KBM-7 (cell line): Measurements from ENCODE around the gene CACNA1H.

Experiments used
- DNase-seq: peaks from one replicate; pipeline ENCODE4 v3.0.0-alpha.2; 2015
- in situ Hi-C: fragments of 300-500 bp; cut with MboI; formaldehyde crosslinking; loops from 2 replicates; pipeline ENCODE4 v1.14.3; 2020; ENCODE audit warnings: low sequenced_read_pairs, low pct_unique_long_range_greater_than_20kb, mixed read lengths

CACNA1H gene

DNA sequence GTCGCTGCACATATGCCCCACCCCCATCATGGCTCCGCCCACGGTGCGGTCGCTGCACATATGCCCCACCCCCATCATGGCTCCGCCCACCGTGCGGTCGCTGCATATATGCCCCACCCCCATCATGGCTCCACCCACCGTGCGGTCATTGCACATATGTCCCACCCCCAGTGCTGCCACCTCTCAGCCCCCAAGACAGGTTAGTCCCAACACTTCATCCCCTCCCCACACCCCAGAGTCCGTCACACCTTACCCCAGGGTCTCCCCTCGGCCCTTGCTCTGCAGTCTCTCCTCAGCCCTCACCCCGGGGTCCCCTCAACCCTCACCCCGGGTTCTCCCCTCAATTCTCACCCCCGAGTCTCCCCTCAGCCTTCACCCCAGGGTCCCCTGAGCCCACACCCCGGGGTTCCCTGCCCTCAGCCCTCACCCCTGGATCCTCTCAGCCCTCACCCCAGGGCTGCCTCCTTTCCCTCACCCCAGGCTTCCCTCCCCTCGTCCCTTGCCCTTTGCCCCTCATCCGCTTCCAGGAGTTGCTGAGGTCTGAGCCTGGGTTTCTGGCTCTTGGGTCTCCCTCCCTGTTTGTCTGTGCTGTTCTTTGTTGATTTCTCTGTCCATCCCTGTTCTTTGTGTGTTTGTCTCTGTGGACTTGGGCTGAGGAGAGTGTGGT lies 46.6 kb downstream of the CACNA1H start:
- no peak for DNase-seq
- in situ Hi-C loops = no loop called here

DNA sequence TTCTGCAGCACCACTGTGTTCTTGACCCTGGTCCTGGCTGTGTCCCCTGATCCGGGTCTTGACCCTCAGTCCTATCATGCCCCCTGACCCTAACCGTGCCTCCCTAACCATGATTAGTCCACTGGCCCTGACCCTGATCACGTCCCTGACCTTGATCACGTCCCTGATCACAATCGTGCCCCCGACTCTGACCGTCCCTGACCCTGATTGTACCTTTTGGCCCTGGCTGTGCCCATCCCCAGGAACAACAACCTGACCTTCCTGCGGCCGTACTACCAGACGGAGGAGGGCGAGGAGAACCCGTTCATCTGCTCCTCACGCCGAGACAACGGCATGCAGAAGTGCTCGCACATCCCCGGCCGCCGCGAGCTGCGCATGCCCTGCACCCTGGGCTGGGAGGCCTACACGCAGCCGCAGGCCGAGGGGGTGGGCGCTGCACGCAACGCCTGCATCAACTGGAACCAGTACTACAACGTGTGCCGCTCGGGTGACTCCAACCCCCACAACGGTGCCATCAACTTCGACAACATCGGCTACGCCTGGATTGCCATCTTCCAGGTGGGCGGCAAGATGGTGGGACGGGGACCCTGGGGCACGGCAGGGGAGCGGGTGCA lies 47.2 kb downstream of the CACNA1H start:
- in situ Hi-C loops = no loop called here
- no peak for DNase-seq

GRCh38 chr16:1201444-1201843 lies 48.5 kb downstream of the CACNA1H start:
- DNase-seq = no peak
- in situ Hi-C loops = no loop called here

DNA sequence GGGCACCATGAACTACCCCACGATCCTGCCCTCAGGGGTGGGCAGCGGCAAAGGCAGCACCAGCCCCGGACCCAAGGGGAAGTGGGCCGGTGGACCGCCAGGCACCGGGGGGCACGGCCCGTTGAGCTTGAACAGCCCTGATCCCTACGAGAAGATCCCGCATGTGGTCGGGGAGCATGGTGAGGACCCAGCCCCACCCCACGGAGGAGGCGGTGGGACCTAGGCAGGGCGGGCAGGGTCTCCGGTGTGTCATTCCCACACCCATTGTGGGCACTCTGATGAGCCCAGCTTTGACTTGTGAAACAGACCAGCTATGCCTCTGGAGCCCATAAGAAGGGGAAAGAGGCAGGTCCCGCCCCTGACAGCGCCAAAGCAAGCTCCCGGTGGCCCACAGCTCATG lies 49.4 kb downstream of the CACNA1H start:
- in situ Hi-C loops = no loop called here
- no peak for DNase-seq

DNA sequence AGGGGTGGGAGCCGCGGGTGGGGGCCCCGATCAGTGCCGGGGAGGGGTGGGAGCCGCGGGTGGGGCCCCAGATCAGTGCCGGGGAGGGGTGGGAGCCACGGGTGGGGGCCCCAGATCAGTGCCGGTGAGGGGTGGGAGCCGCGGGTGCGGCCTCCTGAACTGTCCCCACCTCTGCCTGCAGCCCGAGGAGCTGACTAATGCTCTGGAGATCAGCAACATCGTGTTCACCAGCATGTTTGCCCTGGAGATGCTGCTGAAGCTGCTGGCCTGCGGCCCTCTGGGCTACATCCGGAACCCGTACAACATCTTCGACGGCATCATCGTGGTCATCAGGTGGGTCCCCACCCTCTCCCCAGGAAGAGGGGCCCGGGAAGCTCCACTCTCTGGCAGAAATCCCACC lies 52.0 kb downstream of the CACNA1H start:
- DNase-seq = no peak
- in situ Hi-C loops = no loop called here

GRCh38 chr16:1206326-1206725 lies 53.4 kb downstream of the CACNA1H start:
- in situ Hi-C loops = no loop called here
- DNase-seq = no peak

- no peak for DNase-seq
- in situ Hi-C loops = no loop called here
These were observed 53.9 kb downstream of the CACNA1H start for GRCh38 chr16:1206786-1207185.

DNA sequence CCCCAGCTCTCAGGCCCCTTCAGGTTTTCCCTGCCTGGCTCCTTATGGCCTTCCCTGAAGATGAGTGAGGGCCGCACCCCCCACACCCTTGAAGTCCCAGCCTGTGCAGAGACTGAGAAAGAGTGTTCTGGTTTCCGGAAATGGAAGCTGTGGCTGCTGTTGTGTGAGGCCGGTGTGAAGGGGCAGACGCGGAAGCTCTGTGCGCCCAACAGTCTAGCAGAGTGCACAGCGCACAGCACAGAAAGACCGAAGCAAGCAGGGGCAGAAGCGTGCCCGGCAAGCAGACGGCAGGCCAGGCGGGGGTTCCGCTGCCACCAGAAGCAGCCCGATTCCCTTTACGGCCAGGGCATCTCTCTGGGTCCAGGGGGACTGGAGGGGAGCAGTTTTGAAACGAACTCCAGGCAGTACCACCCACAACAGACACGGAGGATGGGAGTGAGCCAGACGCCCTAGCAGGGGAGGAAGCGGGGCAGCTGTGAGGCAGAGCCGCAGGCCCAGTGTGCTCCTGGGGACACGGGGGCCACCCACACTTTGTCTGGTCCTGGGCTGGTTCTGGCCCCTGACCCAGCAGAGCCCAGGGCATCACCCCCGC lies 55.4 kb downstream of the CACNA1H start:
- no peak for DNase-seq
- in situ Hi-C loops = no loop called here

DNA sequence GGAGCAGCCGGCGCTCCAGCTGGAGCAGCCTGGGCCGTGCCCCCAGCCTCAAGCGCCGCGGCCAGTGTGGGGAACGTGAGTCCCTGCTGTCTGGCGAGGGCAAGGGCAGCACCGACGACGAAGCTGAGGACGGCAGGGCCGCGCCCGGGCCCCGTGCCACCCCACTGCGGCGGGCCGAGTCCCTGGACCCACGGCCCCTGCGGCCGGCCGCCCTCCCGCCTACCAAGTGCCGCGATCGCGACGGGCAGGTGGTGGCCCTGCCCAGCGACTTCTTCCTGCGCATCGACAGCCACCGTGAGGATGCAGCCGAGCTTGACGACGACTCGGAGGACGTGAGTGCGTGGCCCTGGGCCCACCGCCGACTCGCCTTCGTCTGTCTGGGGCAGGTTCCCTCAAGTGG lies 56.2 kb downstream of the CACNA1H start:
- DNase-seq = no peak
- in situ Hi-C loops = no loop called here

GRCh38 chr16:1210461-1210860 lies 57.6 kb downstream of the CACNA1H start:
- in situ Hi-C loops = no loop called here
- DNase-seq = no peak

DNA sequence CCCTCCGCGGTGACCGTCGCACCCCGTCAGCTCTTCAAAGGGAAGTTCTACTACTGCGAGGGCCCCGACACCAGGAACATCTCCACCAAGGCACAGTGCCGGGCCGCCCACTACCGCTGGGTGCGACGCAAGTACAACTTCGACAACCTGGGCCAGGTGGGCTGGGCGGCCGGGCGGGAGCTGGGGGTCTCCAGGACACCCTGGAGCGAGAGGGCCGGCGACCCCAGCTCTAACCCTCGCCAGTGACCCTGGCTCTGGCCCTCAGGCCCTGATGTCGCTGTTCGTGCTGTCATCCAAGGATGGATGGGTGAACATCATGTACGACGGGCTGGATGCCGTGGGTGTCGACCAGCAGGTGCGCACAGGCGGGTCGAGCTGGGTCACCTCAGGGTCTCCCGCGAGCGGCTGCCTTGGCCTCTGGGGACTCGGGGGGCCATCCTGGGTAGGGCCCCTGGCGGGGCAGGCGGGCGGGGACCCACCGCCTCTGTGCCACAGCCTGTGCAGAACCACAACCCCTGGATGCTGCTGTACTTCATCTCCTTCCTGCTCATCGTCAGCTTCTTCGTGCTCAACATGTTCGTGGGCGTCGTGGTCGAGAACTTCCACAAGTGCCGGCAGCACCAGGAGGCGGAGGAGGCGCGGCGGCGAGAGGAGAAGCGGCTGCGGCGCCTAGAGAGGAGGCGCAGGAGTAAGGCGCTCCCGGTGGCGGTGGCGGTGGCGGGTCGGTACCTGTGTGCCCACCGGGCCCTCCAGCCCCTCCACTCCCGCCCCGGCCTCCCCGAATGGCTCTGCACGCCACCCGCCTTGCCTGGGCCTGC lies 58.8 kb downstream of the CACNA1H start:
- DNase-seq = no peak
- in situ Hi-C loops = no loop called here

DNA sequence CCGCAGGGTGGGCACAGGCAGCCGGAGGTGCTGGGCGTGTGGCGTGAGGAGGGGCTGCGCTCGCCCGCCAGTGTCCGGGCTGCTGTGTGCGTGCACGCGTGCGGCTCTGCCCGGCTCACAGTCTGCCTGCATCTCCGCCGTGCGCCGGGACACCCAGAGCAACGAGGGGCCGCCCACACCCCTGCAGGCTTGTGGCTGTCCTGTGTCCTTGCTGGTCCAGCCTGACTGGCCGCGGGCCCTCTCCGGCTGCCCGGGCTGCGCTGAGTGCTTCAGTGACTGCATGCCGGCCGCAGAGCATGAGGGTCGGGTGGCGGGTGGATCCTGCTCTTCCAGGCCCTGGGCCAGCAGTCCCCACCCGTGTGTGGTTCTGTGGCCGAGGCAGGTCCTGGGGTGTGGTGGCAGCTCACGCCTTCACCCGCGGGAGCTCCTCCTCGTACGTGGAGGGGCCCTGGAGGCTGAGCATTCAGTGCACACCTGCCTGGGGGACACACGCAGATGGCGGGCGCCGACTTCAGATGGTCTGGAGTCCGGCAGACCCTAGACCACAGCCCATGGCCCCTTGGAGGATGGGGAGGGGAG lies 59.8 kb downstream of the CACNA1H start:
- in situ Hi-C loops = no loop called here
- DNase-seq = no peak

DNA sequence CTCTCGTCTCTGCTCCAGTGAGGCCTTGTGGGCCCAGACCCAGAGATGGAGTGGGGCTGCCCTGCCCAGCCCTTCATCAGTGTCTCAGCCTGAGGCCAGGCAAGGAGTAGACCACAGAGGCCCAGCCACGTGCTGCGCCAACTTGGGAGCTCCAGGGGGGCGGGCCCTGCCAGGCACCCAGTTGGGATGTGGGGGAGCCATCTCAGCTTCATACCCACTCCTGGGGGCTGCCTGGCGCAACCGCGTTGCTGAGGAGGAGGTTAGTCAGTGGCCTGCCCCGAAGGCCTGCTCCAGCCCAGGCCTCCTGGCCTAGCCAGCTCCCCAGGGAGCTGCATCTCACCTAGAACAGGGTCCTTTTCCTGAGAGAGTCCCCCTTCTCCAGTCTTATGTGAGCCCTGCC lies 60.3 kb downstream of the CACNA1H start:
- in situ Hi-C loops = no loop called here

GRCh38 chr16:1213796-1214372 lies 61.0 kb downstream of the CACNA1H start:
- in situ Hi-C loops = no loop called here
- DNase-seq = no peak

More for the DNA sequence above, 60.3 kb downstream of the CACNA1H start:
- DNase-seq = no peak

DNA sequence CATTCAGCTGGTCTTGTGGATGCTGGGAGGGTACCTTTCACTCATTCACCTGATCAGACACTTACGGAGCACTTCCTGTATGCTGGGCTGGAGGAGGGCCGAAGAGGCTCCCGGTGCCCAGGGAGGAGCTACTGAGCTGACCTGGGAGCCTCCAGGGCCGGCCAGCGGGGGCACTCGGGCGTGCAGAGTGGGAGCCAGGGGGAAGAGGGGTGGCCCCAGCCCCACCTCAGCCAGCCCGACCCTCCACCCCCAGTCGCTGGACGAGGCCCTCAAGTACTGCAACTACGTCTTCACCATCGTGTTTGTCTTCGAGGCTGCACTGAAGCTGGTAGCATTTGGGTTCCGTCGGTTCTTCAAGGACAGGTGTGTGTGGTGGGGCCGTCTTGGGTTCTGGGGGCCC lies 61.8 kb downstream of the CACNA1H start:
- in situ Hi-C loops = no loop called here
- DNase-seq = no peak

DNA sequence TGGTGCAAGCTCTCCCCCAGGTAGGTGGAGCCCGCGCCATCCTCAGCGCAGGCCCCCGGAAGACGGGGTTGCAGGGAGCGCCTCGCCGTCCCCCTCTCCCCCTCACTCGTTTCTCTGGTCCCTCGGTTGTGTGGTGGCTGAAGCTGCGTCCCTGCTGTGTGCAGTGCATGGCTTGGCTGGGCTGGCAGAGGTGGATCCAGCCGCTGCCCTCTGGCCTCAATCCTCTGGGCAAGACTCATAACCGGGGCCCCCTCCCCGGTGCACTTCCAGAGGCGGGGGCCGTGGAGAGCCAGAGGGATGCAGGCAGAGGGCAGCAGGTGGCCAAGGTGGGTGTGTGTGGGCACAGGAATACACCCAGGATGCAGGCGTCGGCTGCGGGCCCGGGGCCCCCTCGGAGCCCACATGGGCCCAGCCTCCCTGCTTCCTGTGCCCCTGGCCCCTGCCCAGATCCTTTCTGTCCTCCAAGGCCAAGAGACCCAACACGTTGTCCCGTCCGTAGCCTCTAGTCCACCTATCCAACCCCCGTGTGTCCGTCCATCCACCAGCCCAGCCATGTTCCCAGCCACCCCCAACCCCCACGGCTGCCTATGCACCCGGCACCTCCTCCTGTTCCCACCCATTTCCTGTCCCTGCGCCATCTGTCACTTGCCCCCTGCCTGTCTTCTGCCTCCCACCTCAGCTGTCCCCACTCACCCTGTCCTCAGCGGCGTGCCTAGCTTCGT lies 62.8 kb downstream of the CACNA1H start:
- no peak for DNase-seq
- in situ Hi-C loops = no loop called here

DNA sequence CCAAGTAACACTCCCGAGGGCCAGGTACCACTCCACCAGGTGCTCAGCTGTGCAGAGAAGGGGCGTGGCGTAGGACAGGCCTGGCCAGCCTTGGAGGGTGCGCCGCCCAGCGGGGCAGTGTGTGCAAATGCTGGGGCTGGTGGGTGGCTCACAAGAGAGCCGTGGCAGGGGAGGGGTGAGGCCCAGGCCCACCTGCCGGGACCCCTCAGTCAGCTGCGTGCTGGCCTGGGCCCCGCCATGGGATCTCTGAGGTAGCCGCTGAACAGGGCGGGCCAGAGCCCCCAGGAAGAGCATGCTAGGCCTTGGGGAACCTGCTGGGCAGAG lies 63.4 kb downstream of the CACNA1H start:
- in situ Hi-C loops = no loop called here

GRCh38 chr16:1216681-1217400 lies 63.9 kb downstream of the CACNA1H start:
- DNase-seq = no peak
- in situ Hi-C loops = no loop called here

More for the DNA sequence above, 63.4 kb downstream of the CACNA1H start:
- DNase-seq = no peak
